Neutrophil (primary cell): ENCODE data around the gene PCSK4.

ENCODE experiments used
- H3K27ac ChIP-seq: fragments of 200-600 bp; sonication (generic); 2 replicates; pipeline ENCODE4 v1.5.1; 2016; ENCODE audit warnings: mild to moderate bottlenecking, moderate library complexity
- H3K27me3 ChIP-seq: fragments of 200-600 bp; sonication (generic); 2 replicates; pipeline ENCODE4 v1.6.0; 2016; ENCODE audit warnings: mild to moderate bottlenecking
- H3K36me3 ChIP-seq: fragments of 200-600 bp; sonication (generic); 2 replicates; pipeline ENCODE4 v1.5.1; 2017
- H3K4me1 ChIP-seq, 2 experiments: fragments of 200-600 bp in 1 of 2; sonication (generic) in 1 of 2; 1 replicate in 1 of 2; 2 replicates in 1 of 2; pipeline versions ENCODE4 v1.5.1 to v1.6.1; 2013 to 2016; ENCODE audit warnings: low read depth in 1 of 2, low read length in 1 of 2, mild to moderate bottlenecking in 1 of 2, moderate library complexity in 1 of 2; ENCODE audit not compliant: control insufficient read depth in 1 of 2, insufficient read depth in 1 of 2
- H3K4me3 ChIP-seq, 2 experiments: fragments of 200-600 bp in 1 of 2; sonication (generic) in 1 of 2; 1 replicate in 1 of 2; 2 replicates in 1 of 2; pipeline ENCODE4 v1.5.1; 2013 to 2016; ENCODE audit warnings: low read depth in 1 of 2, low read length in 1 of 2, mild to moderate bottlenecking in 1 of 2, moderate library complexity in 1 of 2
- H3K9me3 ChIP-seq: fragments of 200-600 bp; sonication (generic); 2 replicates; pipeline ENCODE4 v1.5.1; 2016
- CTCF ChIP-seq: fragments of 200-600 bp; sonication (generic); IDR thresholded peaks from 2 replicates; pipeline ENCODE4 v1.5.1; 2016; ENCODE audit warnings: antibody characterized with exemption

The PCSK4 gene

DNA sequence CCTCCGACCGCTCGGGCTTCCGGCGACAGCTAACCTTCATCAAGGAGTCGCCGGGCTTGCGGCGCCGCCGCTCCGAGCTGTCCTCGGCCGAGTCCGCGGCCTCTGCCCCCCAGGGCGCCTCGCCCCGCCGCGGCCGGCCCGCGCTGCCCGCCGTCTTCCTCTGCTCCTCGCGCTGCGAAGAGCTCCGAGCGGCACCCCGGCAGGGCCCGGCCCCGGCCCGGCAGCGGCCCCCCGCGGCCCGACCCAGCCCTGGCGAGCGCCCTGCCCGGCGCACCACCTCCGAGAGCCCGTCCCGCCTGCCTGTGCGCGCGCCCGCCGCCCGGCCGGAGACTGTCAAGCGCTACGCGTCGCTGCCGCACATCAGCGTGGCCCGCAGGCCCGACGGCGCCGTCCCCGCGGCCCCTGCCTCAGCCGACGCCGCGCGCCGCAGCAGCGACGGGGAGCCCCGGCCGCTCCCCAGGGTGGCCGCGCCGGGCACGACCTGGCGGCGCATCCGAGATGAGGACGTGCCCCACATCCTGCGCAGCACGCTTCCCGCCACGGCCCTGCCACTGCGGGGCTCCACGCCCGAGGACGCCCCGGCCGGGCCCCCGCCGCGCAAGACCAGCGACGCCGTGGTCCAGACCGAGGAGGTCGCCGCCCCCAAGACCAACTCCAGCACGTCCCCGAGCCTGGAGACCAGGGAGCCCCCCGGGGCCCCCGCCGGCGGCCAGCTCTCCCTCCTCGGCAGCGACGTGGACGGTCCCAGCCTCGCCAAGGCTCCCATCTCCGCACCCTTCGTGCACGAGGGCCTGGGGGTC, 20.7 kb downstream of the PCSK4 start:
- H3K27me3 ChIP-seq: peaks cover 96% of the 10 kb centered on the region

DNA sequence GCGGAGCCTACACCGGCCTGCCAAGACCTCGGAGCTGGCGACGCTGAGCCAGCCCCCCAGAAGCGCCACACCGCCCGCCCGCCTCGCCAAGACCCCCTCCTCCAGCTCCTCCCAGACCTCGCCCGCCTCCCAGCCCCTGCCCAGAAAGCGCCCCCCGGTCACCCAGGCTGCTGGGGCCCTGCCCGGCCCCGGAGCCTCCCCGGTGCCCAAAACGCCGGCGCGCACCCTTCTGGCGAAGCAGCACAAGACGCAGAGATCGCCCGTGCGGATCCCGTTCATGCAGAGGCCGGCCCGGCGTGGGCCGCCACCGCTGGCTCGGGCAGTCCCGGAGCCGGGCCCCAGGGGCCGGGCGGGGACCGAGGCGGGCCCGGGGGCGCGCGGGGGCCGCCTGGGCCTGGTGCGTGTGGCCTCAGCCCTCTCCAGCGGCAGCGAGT, 21.3 kb downstream of the PCSK4 start:
- Histone ChIP-seq H3K4me3 (no peak overlapping the region), H3K4me1 (peaks cover 19 to 45% of the 10 kb centered on the region in 2 experiments), H3K27ac (no peak overlapping the region), H3K27me3 (peaks cover 100% of the 10 kb centered on the region), H3K36me3 (no peaks in the 10 kb centered on the region), H3K9me3 (no peaks in the 10 kb centered on the region)
- no peak for TF ChIP-seq CTCF

More for the DNA sequence above, 20.7 kb downstream of the PCSK4 start:
- H3K4me1 ChIP-seq: peaks cover 19 to 45% of the 10 kb centered on the region in 2 experiments
- no peaks in the 10 kb centered on the region for H3K9me3 ChIP-seq
- no peak overlapping the region for H3K27ac ChIP-seq
- TF ChIP-seq CTCF: no peak
- no peak overlapping the region for H3K4me3 ChIP-seq
- H3K36me3 ChIP-seq: peaks cover 4% of the 10 kb centered on the region

- TF ChIP-seq CTCF: no peak
- no peaks in the 10 kb centered on the region for H3K9me3 ChIP-seq
- no peak overlapping the region for H3K4me3 ChIP-seq
- peaks cover 19 to 45% of the 10 kb centered on the region in 2 experiments for H3K4me1 ChIP-seq
- H3K27me3 ChIP-seq: peaks cover 97% of the 10 kb centered on the region
- no peak overlapping the region for H3K27ac ChIP-seq
- no peaks in the 10 kb centered on the region for H3K36me3 ChIP-seq
Measured at GRCh38 chr19:1468274-1468820, 21.8 kb downstream of the PCSK4 start.

DNA sequence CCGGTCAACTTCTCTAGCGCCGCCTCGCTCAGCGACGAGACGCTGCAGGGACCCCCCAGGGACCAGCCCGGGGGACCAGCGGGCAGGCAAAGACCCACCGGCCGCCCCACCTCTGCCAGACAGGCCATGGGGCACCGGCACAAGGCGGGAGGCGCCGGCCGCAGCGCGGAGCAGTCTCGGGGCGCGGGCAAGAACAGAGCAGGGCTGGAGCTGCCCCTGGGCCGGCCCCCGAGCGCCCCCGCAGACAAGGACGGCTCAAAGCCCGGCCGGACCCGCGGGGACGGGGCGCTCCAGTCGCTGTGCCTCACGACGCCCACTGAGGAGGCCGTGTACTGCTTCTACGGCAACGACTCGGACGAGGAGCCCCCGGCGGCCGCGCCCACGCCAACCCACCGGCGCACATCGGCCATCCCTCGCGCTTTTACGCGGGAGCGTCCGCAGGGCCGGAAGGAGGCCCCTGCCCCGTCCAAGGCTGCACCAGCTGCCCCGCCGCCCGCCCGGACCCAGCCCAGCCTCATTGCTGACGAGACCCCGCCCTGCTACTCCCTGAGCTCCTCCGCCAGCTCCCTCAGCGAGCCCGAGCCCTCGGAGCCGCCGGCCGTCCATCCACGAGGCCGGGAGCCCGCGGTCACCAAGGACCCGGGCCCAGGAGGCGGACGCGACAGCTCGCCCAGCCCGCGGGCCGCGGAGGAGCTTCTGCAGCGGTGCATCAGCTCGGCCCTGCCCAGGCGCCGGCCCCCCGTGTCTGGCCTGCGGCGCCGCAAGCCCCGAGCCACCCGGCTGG, 22.5 kb downstream of the PCSK4 start:
- Histone ChIP-seq H3K36me3 (no peaks in the 10 kb centered on the region), H3K27me3 (peaks cover 90% of the 10 kb centered on the region), H3K4me3 (no peak overlapping the region), H3K4me1 (peaks cover 19 to 45% of the 10 kb centered on the region in 2 experiments), H3K9me3 (no peaks in the 10 kb centered on the region), H3K27ac (no peak overlapping the region)
- TF ChIP-seq CTCF: no peak

DNA sequence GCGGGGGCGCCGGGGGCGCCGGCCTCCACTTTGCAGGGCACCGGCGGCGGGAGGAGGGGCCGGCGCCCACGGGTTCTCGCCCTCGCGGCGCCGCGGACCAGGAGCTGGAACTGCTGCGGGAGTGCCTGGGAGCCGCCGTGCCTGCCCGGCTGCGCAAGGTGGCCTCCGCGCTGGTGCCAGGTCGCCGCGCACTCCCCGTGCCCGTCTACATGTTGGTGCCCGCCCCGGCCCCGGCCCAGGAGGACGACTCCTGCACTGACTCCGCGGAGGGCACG, 23.0 kb downstream of the PCSK4 start:
- H3K27ac ChIP-seq: no peak overlapping the region
- TF ChIP-seq CTCF: no peak
- no peak overlapping the region for H3K4me3 ChIP-seq
- H3K27me3 ChIP-seq: peaks cover 85% of the 10 kb centered on the region
- peaks cover 19 to 45% of the 10 kb centered on the region in 2 experiments for H3K4me1 ChIP-seq
- no peaks in the 10 kb centered on the region for H3K9me3 ChIP-seq
- no peaks in the 10 kb centered on the region for H3K36me3 ChIP-seq
